Activated T-cell treated with anti-CD3 and anti-CD28 coated beads, Interleukin-2, amount 50 U/mL, for 48 hours (primary cell): ENCODE measurements around the gene IL17C.
"Not testable (repeated sequence)": the region's sequence is repeated elsewhere in the genome, so short reads cannot be mapped to it uniquely, and the experiment has no call there.

Experiments used
- DNase-seq, 2 experiments: peaks; one replicate each; pipeline ENCODE4 v3.0.0-alpha.2; 2020

IL17C gene

DNA sequence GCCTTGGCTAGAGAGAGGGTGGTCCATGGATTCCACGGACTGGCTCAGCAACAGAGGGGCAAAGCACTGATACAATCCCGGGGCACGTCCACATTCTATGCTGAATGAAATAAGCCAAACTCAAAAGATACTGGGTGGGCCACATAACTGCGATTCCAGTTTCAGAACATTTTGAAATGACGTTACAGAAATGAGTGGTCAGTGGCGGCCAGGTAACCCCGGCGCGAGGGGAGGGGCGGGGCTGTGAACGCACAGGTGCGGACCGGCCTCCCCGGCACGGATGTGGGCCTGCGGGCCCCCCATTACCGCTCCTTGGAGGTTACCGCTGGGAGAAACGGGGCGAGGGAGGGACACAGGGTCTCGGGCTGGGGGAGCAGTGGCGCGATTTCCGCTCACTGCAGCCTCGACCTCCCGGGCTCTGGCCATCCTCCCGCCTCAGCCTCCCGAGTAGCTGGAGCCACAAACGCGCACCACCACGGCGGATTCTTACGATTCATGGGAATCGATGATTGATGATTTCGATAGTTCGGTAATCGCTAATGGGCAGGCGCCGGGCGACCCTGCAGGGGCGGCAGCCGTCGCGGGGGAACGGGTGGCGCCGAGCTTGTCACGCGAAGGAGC is 24.0 kb downstream of the IL17C start:
- DNase-seq, result peak; percentile 47 to 54

GRCh38 chr16:88662843-88663606 is 24.7 kb downstream of the IL17C start, which contains the start of gene MVD:
TSS of gene MVD (minus strand) at chr16:88663091. CDS start at chr16:88663080, 11 bp downstream.
- DNase-seq, result peak; percentile 95 to 96

DNA sequence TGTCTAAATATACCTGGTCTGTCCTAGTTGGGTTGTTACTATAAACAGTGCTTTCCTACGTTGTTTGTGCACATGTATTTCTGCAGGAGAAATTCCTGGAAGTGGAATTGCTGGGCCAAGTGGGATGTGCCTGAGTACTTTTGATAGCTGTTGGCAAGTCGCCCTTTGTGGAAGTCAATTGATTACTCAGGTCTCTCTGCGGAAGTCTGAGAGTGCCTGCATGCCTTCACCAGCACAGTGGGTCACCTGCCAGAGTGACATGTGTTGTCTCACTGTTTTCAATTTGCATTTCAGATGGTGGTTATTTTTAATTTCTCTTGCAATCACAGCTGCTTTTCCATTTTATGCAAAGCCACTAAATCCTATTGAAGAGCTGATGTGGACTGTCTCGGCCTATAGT is 26.8 kb downstream of the IL17C start:
- DNase-seq, result no peak

GRCh38 chr16:88665570-88665969 is 27.2 kb downstream of the IL17C start:
- no peak for DNase-seq

DNA sequence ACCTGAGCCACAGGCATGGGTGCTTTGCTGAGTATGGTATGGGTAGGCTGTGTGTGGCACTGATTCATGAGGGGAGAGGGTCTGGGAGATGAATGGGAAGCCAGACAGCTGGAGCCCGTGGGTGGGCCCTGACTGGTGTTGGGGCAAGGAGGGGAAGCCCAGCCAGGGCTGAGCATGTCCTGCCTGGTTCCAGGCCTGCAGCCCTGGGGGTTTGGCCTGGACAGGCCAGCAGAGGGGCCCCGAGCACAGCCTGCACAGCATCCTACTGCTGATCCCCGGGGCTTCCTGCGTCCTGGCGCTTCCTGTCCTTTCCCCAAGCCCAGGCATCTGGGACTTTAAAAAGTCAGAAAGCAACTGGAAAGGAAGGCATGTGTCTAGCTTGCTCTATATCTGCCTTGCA is 29.1 kb downstream of the IL17C start:
- DNase-seq, result no peak

GRCh38 chr16:88669493-88669892 is 31.1 kb downstream of the IL17C start:
- DNase-seq, result not testable (repeated sequence)

GRCh38 chr16:88669980-88670379 is 31.6 kb downstream of the IL17C start:
- DNase-seq, result no peak

- no peak for DNase-seq
These were observed 33.4 kb downstream of the IL17C start for GRCh38 chr16:88671806-88672205.

- DNase-seq, result no peak
These were observed 34.4 kb downstream of the IL17C start for GRCh38 chr16:88672776-88673175.

GRCh38 chr16:88673716-88674379 is 35.5 kb downstream of the IL17C start:
- no peak for DNase-seq

- DNase-seq, result no peak
These were observed 38.3 kb downstream of the IL17C start for GRCh38 chr16:88676502-88677242.

DNA sequence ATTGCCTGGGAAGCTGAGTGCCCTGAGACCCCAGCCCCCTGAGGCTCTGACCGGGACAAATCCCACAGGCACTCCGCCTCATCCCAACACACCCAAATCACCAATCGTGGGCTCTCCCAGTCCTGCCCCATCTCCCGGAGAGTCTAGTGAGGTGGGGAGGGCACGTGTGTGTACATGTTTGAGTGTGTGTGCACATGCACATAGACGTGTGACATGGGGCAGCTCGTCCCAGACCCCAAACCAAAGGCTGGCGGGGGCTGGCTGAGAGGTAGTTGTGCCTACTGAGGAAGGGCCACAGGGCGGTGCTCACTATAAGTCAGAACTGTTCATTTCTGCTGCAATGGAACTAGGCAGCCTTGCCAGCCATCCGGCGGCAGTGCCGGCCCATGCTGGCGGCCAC is 39.3 kb downstream of the IL17C start:
- no peak for DNase-seq

DNA sequence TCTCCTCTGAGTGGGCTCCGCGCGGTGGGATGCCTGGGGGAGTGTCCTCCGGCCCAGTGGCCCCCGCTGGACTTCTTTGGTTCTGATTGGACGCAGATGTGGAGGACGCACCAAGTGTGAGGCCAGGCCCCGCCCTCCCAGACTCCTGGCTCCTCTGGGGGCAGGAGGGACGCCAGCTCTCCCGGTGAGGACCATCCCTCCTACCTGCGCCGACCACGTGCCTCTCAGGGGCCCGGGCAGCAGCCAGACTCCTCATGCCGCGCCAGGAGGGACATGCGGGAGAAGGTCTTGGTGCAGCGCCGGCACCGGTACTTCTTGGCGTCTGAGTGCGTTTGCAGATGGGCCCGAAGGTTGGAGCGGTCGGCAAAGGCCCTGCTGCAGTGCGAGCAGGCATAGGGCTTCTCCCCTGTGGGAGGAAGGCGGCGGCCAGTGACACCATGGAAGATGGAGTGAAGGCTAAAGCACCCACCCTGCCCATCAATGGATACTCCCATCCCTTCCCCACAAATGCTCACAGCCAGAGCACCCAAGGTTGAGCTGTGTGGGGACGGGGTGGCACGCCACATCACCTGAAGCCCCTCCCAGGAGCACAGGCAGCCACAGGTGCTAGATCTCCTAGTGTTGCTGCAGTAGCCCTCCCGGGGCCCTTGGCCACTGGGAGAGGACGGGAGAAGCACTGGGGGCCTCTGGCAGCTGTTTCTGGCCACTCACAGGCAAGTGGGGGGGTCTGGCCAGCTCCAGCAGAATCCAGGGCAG is 40.0 kb downstream of the IL17C start:
- DNase-seq, result no peak

GRCh38 chr16:88680554-88681083 is 42.2 kb downstream of the IL17C start:
- DNase-seq, result no peak

GRCh38 chr16:88681084-88681680 is 42.8 kb downstream of the IL17C start:
- peak; percentile 62 to 70 for DNase-seq

GRCh38 chr16:88681709-88682451 is 43.5 kb downstream of the IL17C start:
- peak; percentile 83 to 86 for DNase-seq

- peak in 1 of 2 experiments; percentile 15 for DNase-seq
These were observed 46.3 kb downstream of the IL17C start for GRCh38 chr16:88684569-88685155.

DNA sequence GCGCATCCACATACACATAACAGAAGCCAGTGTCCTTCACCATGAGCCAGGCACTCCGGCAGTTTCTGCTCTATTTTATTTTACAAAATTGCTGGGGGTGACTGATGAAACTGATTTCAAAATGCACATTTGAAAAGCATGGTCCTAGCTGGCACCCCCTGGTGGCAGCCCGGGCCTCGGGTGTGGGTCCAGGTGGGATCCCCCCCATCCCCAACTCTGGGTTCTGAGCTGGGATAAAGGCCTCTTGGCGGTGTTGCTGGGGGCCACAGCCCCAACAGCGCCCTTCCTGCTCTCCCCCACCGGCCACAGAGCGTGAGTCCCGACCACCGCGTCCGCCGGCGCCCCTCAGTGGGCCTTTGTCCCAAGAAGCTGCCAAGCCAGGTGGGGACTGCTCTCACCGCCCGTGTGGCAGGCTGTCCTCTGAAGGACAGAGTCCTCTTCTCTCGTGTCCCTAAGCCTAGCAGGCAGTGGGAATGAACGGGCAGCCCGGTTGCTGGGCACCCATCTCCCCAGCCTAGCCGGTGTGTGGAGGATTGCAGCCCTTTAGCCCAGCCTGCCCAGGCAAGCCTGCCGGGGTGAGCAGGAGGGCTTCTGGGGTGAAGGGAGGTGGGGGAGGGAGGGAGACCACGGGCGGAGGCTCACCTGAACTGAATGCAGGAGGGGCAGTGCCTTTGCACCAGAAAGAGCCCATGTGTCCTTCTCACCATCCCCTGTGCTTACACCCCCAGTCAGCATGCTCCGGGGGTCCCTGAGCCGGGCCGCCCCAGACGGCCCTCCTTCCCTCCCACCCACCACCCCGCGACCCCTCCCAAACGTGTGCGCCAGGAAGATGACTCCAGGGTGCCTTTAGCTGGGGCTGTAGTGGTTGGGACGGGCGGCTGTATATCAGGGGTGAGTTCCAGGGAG is 47.0 kb downstream of the IL17C start:
- DNase-seq, result peak; percentile 81 to 82

- DNase-seq, result no peak
These were observed 47.7 kb downstream of the IL17C start for GRCh38 chr16:88686062-88686438.
